ENCODE measurements around the gene CRYAA.

CRYAA gene

GRCh38 chr21:43207043-43207315 is 38.2 kb downstream of the CRYAA start:
- no peak overlapping the region for H3K4me2 ChIP-seq (ENCODE audit: low read length)
- no peaks in the 10 kb centered on the region for H3K4me1 ChIP-seq (ENCODE audit: low read length)
- no peaks in the 10 kb centered on the region for H3K79me2 ChIP-seq (ENCODE audit: low read length)
- H3K36me3 ChIP-seq (replicated peaks; ENCODE audit: low read depth, low read length), result no peaks in the 10 kb centered on the region
- no peak overlapping the region for H3K4me3 ChIP-seq (ENCODE audit: low read length)
- H4K20me1 ChIP-seq (ENCODE audit: insufficient read depth, low read length), result no peaks in the 10 kb centered on the region
- no peaks in the 10 kb centered on the region for H3K9me3 ChIP-seq (ENCODE audit: insufficient read depth, low read length)
- H3K9ac ChIP-seq (ENCODE audit: low read length), result no peak overlapping the region
- H3K27me3 ChIP-seq (ENCODE audit: low read depth, low read length), result no peaks in the 10 kb centered on the region
- no peak overlapping the region for H2AFZ ChIP-seq (ENCODE audit: low read depth, low read length)
- H3K27ac ChIP-seq (ENCODE audit: low read length), result no peak overlapping the region
- TF ChIP-seq EZH2phosphoT487 (IDR thresholded peaks at IDR 0.05; ENCODE audit: low read depth), result no peak
- no peak for TF ChIP-seq CTCF (IDR thresholded peaks at IDR 0.05; ENCODE audit: low read depth, low read length)

GRCh38 chr21:43207868-43208267 is 39.1 kb downstream of the CRYAA start:
- no peaks in the 10 kb centered on the region for H4K20me1 ChIP-seq (ENCODE audit: insufficient read depth, low read length)
- H3K9ac ChIP-seq (ENCODE audit: low read length), result no peak overlapping the region
- no peak overlapping the region for H3K27ac ChIP-seq (ENCODE audit: low read length)
- H2AFZ ChIP-seq (ENCODE audit: low read depth, low read length), result no peak overlapping the region
- no peak for TF ChIP-seq CTCF (IDR thresholded peaks at IDR 0.05; ENCODE audit: low read depth, low read length)
- TF ChIP-seq EZH2phosphoT487 (IDR thresholded peaks at IDR 0.05; ENCODE audit: low read depth), result no peak
- H3K4me1 ChIP-seq (ENCODE audit: low read length), result no peaks in the 10 kb centered on the region
- H3K79me2 ChIP-seq (ENCODE audit: low read length), result no peaks in the 10 kb centered on the region
- H3K36me3 ChIP-seq (replicated peaks; ENCODE audit: low read depth, low read length), result no peaks in the 10 kb centered on the region
- H3K4me3 ChIP-seq (ENCODE audit: low read length), result no peak overlapping the region
- no peak overlapping the region for H3K4me2 ChIP-seq (ENCODE audit: low read length)
- no peaks in the 10 kb centered on the region for H3K9me3 ChIP-seq (ENCODE audit: insufficient read depth, low read length)
- H3K27me3 ChIP-seq (ENCODE audit: low read depth, low read length), result no peaks in the 10 kb centered on the region

- Histone ChIP-seq H2AFZ (ENCODE audit: low read depth, low read length) (no peak overlapping the region), H3K27ac (ENCODE audit: low read length) (no peak overlapping the region), H3K79me2 (ENCODE audit: low read length) (no peaks in the 10 kb centered on the region), H3K9me3 (ENCODE audit: insufficient read depth, low read length) (no peaks in the 10 kb centered on the region), H3K27me3 (ENCODE audit: low read depth, low read length) (no peaks in the 10 kb centered on the region), H3K36me3 (replicated peaks; ENCODE audit: low read depth, low read length) (no peaks in the 10 kb centered on the region), H3K4me2 (ENCODE audit: low read length) (no peak overlapping the region), H4K20me1 (ENCODE audit: insufficient read depth, low read length) (no peaks in the 10 kb centered on the region), H3K4me3 (ENCODE audit: low read length) (no peak overlapping the region), H3K9ac (ENCODE audit: low read length) (no peak overlapping the region), H3K4me1 (ENCODE audit: low read length) (no peaks in the 10 kb centered on the region)
- TF ChIP-seq EZH2phosphoT487 (IDR thresholded peaks at IDR 0.05; ENCODE audit: low read depth) (no peak), CTCF (IDR thresholded peaks at IDR 0.05; ENCODE audit: low read depth, low read length) (no peak)
These were observed 39.9 kb downstream of the CRYAA start for GRCh38 chr21:43208561-43209332.

GRCh38 chr21:43209575-43210453 is 41.0 kb downstream of the CRYAA start:
- Histone ChIP-seq H3K4me1 (ENCODE audit: low read length) (no peaks in the 10 kb centered on the region), H2AFZ (ENCODE audit: low read depth, low read length) (no peak overlapping the region), H4K20me1 (ENCODE audit: insufficient read depth, low read length) (no peaks in the 10 kb centered on the region), H3K4me3 (ENCODE audit: low read length) (no peak overlapping the region), H3K27ac (ENCODE audit: low read length) (no peak overlapping the region), H3K4me2 (ENCODE audit: low read length) (no peak overlapping the region), H3K79me2 (ENCODE audit: low read length) (no peaks in the 10 kb centered on the region), H3K27me3 (ENCODE audit: low read depth, low read length) (no peaks in the 10 kb centered on the region), H3K9me3 (ENCODE audit: insufficient read depth, low read length) (no peaks in the 10 kb centered on the region), H3K36me3 (replicated peaks; ENCODE audit: low read depth, low read length) (no peaks in the 10 kb centered on the region), H3K9ac (ENCODE audit: low read length) (no peak overlapping the region)
- TF ChIP-seq CTCF (IDR thresholded peaks at IDR 0.05; ENCODE audit: low read depth, low read length), result no peak

Measured in OCI-LY3 (cell line).